Stimulated activated CD4-positive, alpha-beta T cell treated with anti-CD3 and anti-CD28 coated beads, Interleukin-2, amount 100 ng/mL, for 48 hours (primary cell): ENCODE data around the gene SSBP2.
"Not testable (repeated sequence)": the region's sequence is repeated elsewhere in the genome, so short reads cannot be mapped to it uniquely, and the experiment has no call there.

Experiments
- DNase-seq, 2 donors: peaks; one replicate each; pipeline ENCODE4 v3.0.0-alpha.2; 2020

The SSBP2 gene

DNA sequence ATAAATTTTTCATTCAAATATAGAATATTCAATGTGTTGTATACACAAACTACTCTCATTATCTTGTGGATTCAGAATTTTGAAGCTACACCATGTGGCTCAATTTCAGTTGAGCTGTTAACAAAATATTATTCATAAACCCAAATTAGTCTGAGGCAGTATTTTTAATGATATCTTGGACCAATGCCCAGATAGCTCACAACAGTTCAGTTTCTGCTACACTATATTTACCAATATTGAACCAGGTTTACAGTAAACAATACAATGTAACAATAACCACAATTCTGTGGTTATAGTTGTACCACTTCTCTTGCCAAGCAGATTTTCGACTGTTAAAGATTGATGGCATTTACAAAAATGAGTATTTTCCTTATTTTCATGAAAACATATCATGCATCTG, 99.9 kb downstream of the SSBP2 start:
- DNase-seq = no peak

DNA sequence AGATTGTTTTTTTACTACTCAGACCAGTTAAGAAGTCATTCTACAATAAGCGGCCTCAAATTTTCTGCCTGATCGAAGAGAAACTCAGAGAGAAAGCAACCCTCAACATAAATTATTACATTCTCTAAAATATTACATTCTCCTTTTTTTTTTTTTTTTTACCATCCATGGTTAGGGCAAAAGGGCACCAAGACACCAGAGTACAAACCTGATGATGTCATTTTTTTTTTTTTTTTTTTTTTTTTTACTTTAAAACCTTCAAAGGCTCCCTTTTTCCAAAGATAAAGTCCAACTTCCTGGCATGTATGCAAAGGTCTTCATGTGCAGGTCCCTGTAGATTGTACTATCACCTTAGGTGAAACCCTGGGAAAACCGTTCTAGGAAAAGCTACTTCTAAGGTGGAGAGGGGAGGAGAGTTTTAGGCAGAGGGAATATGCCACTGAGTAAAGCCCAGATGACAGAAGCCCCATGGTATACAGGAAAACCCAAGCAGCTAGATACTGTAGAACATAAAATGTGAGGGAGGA, 104.4 kb downstream of the SSBP2 start:
- DNase-seq = no peak

DNA sequence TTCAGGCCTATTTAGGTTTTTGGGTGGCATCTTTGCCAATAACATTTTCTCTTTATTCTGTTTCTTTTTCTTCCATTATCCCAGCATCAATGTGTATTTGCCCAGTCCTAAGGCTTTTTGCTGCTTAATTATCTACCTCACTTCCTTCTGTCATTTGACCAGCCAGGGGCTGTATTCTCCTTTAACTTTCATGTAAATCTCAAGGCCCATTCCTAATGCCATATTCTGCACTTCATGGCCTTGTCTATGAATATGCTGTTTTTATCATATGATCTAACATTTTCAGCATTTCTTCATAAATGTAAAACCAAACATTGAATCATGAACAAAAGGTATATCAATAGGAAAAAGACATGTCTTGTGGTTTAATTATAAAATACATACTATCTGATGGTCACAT, 108.7 kb downstream of the SSBP2 start:
- DNase-seq = no peak

DNA sequence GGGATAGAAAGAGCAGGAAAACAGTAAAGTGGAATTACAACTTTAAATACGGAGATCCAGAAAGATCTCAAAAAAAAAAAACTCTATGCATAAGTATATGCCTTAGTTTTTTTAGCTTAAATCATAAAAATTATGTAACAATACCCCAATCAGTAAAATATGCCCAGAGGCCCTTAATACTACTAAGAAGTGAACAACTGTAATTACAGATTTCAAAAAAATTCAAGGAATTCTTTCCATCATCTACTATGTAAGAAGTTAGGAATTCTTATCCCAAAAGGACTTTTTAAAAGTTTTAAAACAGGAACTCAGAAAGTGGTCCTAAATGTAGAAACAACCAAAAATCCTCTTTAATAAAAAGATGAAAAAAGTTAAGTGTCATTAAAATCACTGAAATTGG, 111.3 kb downstream of the SSBP2 start:
- no peak for DNase-seq

DNA sequence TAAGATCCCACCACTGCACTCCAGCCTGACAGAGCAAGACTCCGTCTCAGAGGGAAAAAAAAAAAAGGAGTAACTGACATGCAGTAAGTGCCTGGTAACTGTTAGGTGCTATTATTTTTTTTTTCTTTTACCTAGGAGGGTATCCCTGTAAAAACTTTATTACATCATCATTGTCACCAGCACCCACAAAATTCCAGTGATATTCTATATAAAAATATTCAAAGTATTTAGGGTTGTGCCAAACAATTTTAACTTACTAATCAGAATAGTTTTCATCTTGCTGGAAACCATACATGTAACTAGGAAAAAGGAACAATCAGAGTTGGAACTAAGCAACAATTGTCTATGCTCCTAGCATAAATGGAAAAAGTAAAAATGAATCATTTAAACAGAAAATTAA, 112.4 kb downstream of the SSBP2 start:
- DNase-seq = no peak

DNA sequence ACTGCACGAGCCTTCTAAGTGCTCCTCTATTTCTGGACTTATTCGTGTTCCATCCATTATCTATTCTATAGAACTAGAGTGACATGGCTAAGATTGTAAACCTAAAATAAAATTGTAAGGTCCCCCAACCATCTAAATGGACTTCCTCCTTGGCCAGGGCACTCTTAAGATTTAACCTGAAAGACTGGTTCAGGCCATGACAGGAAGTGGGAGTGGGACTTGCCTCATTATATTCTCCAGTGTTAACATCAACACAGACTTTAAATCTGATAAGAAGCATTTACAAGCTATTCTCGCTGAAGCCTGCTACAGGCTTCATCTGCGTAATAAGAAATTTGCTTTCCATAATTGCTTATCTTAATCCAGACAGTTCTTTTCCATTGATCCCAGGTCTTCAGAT, 117.0 kb downstream of the SSBP2 start:
- no peak for DNase-seq

DNA sequence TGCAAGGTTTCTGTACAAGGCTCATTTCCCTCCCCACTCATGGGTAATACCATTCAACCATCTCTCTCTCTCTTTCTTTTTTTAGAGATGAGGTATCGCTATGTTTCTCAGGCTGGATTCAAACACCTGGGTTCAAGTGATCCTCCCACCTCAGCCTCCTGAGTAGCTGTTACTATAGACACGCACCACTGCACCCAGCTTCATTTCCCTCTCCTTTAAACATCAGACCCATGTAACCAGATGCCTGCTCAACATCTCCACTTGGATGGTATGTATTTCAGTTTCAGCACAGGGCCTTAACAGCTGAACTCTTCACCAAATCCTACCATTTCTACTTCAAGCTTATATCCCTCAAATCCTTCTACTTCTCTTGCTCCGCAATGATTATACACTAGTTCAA, 117.4 kb downstream of the SSBP2 start:
- no peak for DNase-seq

DNA sequence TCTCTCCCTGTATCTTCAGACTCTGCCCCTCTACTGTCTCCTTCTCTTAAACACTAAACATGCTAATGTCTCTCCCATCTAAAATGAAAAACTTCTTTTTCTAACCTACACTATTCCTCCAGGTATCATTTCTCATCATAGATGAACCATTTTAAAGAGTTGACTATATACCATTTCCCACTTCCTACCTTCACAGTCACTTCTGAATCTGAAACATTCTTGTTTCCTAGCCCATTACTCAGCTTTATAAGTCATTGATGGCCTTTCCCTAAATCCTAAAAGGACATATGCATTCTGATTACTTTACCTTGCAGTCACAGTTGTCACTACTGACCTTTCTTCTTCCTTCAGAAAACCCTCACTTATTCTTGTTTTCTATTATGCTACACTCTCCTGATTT, 118.2 kb downstream of the SSBP2 start:
- DNase-seq = no peak

DNA sequence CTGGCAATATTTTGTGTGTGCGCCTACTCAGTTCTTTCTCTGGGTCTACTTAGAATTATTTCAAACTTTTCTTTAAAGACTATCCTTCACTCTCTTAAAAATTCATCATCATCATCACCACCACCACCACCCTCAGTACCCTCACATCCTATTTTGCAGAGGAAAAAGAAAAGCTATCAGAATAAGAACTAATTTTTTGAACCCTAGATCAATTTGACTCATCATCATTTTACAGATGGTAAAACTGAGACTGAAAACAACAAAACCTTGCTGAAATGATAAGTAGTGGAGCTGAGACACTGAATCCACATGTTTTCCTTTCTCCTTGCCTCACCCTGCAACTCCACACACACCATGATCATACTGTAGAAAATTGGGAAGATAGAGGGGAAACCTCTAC, 119.3 kb downstream of the SSBP2 start:
- no peak for DNase-seq

DNA sequence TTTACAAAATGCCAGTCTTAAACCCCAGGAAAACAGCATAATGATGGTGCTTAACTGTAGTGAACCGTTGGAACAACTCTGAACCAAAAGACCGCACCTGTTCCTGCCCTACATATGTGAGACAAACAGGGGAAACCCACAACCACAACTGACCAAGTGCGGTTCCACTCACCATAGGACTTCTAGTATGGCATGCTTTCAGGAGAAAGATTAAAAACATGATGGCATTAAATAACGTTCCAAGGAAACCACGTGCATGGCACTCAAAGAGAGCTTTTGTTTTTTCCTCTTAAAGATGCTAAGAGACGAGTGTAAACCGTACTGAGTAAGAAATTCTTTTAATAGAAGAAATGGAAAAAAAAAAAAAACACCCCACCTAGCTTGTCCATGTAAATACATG, 119.8 kb downstream of the SSBP2 start:
- DNase-seq = peak in 1 of 2 donors; percentile 3

DNA sequence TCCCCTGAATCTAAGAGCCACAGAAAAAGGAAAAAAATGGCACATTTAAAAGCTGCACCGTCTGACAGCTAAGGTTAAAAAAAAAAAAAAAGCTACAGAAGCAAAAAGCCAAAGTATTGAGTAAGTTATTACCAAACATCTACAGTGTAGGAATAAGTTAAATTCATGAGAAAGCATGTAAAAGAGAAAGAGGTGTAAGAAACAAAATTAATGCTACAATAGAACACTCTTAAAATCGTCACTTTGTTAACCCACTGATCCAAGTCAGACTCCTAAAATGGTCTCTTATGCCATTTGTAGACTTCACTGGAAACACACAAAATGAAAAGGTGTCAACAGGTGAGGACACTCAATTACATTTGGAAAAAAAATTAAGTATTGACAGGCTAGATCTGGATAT, 120.2 kb downstream of the SSBP2 start:
- DNase-seq = no peak

DNA sequence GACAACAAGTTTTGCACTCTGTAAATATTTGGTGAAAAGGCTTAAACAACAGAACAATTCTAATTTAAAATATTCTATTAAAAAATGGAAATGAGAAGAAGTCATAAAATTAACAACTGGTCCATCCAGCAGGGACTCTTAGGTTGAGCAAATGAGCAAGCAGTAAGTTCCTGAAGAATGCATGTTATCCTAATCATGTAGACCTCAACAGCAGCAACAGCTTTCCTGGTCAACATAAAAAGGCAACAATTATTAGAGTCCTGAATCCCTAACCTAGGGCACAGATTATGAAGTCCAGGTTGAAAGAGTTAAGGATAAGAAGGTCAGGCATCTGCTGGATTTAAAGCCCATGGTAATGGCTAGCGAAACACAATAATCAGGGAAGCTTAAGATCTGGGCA, 120.9 kb downstream of the SSBP2 start:
- DNase-seq = no peak

DNA sequence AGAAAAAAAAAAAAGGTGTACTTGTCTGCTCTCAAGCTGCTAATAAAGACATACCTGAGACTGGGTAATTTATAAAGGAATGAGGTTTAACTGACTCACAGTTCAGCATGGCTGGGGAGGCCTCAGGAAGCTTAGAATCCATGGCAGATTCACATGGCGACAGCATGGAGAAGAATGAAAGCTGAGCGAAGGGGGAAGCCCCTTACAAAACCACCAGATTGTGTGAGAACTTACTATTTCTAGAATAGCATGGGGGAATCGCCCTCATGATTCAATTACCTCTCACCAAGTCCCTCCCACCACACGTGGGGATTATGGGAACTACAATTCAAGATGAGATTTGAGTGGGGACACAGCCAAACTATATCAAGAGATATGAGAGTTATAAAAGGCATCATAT, 122.8 kb downstream of the SSBP2 start:
- not testable (repeated sequence) for DNase-seq

DNA sequence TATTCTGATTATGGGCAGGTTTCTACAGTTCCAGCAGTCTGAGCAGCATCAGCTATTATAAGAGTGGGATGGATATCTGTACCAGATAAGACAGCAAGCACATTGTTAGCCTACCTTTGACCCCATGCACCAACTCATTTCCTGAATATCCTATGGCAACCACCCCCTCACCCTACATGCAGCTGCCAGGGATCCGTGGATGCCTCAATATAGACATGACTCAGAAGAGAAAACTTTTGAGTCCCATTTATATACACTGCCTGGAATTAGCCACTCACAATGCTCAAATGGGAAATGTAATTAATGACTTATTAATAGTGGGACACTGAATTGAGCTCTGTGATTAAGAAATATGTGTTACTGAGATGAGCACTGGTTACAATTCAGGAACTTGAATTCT, 124.4 kb downstream of the SSBP2 start:
- no peak for DNase-seq

DNA sequence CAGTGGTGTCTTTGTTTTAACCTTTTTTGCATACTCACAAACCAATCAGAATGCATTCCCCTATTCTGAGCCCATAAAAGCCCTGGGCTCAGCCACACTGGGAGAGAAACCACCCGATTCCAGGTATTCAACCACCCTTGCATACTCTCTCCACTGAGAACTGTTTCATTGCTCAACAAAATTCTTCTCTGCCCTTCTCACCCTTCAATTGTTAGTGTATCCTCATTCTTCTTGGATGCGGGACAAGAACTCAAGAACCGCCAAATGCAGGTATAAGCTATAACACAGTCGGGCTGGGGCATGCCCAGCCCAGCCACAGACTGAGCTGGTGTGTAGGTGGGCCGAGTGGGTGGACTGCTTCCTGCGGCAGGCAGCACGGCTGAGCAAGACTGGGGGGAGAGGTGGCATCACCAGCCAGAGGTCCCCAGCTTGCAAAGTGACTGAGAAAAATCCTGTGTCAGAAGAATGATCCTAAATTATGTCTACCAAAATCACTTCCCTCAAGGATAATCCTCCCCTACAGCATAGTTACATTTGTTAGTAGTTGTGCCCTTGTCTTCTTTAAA, 141.0 kb downstream of the SSBP2 start:
- no peak for DNase-seq

DNA sequence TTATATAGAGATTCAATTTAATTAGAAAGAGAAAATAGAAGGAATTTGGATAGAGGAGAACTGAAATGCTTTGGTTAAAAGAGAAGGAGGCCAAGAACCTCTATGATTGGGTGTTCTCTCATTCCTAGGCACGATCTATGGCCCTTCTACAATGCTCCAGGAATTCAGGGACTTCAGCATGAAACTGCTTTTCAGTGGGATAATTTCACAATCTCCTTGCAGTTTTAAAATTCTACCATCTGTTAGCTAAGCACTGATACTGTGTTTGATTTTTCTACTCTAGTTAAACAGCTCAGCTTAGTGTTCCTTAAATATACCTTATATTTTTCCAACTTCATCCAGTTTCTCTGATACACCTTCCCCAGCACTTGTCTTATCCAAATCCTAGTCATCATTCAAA, 141.9 kb downstream of the SSBP2 start:
- DNase-seq = no peak

DNA sequence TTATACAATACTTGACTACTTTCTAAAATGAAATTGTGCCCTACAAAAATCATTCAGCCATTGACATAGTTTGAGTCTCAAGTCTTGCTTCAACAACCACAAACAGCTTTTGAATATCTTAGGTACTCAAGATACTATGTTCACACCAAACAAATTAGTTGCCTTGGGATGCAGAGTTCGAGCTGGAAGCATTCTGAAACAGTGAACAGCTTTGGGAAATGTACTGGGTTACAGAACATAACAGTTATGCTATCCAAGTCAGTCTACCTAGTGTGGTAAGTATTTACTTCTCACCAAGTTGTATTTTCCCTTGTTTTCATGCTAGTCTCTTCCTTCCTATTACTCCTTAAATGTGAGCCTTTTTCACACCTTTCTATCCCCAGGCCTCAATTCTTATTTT, 143.2 kb downstream of the SSBP2 start:
- no peak for DNase-seq

DNA sequence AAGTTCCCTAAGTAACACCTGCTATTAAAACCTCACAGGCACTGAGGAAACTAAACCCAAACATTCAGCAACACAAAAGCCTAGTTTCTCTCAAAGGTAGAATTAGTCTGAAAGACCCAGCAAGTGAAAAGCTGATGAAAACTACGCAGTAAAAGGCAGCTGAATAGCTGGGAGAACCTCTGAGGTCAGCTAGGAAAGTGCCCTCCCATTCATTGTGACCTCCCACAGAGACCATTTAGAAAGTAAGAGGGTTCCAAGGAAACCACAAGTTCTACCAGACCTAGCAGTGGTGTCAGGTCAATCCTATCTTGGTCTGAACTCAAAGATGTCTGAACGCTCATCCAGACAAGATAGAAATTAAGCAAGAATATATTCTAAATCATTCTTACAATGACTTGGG, 144.7 kb downstream of the SSBP2 start:
- DNase-seq = no peak

DNA sequence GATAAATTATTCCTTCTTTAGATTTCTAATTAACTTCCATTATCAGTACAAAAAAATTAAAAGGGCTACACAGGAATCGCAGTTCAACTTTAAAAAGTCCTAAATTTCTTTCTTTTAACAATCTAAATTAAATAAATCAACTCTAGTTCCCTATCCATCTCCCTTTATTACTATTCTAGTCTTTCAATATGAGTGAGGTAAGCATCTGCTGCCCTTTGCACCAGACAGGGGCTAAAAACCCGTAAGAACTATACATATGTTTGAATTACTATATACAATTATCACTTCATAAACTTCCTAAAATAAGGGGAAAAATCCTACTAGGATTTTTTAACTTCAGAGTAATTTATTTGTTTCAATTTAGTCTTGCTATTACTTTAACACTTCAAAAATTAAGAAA, 145.6 kb downstream of the SSBP2 start:
- DNase-seq = no peak

DNA sequence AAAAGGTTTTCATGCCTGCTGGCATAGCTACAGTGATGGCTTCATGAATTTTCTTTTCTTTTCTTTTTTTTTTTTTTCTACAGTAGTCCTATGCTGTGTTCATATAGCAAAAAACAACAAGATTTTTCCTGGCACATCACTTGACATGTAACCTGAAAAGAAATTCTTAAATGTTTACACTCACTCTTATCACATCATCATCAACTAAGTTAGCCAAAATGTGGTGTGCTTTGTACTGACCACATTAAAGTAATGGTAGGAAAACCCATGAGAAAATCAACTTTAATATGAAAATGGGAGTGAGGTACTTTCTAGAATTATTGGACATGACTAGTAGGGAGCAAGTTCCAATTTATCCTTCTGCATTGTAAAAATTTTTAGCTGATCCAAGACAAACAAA, 146.7 kb downstream of the SSBP2 start:
- no peak for DNase-seq

DNA sequence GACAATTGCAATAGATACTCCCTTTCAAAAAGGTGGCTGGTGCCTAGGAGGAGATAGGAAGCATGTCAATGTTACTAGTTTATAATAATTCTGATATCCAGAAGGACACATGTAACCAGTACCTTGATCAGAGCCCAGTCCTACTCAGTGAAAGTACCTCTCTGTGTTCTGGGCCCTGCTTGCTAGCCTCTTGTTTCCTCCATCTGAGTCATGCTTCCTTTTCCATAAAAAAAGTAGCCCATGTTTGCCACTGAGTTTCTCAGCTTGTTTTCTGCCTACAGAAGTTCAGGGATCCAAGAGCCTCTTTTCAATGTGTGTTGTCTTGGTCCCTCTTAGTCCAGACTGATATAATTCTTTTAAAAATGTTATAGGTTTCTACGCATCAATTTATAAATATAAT, 149.0 kb downstream of the SSBP2 start:
- no peak for DNase-seq

DNA sequence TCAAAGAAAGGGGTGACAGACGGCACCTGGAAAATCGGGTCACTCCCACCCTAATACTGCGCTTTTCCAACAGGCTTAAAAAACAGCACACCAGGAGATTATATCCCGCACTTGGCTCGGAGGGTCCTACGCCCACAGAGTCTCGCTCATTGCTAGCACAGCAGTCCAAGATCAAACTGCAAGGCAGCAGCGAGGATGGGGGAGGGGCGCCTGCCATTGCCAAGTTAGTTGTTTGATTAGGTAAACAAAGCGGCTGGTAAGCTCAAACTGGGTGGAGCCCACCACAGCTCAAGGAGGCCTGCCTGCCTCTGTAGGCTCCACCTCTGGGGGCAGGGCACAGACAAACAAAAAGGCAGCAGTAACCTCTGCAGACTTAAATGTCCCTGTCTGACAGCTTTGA, 158.8 kb downstream of the SSBP2 start:
- not testable (repeated sequence) for DNase-seq

DNA sequence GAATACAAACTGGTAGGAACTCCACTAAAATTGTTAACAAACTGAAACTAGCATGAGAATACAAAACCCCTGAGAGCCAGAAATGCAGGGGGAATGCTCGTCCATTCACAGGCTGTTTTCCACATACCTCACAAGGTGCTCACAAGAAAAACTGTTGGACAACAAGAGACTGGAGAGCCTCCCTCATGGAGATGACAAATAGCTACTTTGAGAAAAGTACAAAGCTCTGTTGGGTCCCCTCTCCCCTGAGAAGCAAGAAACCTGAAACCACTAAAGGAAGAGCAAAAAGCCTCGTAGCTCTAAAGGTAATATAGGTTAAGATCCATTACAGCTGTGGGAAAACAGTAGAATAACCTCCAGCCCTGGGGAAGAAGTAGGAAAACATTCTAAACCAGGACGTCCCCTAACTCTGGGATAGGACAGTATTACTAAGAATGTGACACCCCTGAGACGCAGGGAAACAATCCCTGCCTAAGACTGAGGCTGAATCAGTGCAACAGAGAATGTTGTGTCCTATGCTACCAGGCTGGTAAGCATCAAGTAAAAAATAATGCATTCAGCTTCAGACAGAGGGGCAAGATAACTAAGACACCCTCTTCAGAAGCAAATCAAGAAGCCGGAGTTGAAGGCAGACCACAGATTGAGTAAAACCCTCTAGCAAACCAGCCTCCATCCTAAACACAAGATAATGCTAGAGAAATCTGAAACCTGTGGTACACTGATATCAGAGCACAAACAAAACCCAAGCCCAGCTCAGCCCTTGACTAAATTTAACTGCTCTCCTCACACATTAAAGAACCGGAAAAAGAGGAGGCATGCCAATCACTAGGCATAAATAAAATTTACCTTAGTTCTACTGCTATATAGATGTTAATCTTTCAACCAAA, 160.2 kb downstream of the SSBP2 start:
- no peak for DNase-seq

DNA sequence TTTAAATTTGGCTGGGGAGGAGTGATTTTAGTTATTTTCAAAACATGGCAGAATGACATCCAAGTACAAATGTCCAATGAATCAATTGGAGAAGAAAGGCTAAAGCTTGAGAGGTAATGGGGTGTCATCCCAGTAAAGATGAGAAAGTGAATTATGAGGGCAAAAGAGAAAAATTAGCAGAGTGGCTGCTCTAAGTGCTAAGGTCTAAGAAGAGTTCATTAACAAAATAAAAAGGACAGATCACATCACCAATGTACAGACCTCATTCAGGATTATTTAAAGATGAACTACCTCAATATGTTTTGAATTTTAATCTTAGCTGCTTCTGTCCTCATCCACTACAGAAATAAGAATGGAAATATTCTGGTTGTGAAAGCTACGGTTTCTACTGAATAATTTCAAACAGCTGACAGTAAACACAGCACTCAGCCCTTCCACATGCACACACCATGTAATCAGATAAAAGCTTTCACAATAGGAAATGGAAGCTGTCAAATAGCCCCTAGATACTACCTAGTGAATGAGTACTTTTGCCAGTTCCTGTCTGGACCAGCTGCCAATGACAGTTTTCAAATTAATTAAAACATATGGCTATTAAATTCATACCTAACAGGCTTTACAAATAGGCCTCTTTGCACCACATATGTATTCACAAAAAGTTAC, 171.5 kb downstream of the SSBP2 start:
- DNase-seq = no peak
